IPS-NIHi7 (cell line): ENCODE data around the gene UBR4.

Source experiments
- DNase-seq: peaks from one replicate; pipeline ENCODE4 v3.0.0; 2012; ENCODE audit warnings: mixed read lengths; ENCODE audit errors: extremely low spot score

Gene UBR4

DNA sequence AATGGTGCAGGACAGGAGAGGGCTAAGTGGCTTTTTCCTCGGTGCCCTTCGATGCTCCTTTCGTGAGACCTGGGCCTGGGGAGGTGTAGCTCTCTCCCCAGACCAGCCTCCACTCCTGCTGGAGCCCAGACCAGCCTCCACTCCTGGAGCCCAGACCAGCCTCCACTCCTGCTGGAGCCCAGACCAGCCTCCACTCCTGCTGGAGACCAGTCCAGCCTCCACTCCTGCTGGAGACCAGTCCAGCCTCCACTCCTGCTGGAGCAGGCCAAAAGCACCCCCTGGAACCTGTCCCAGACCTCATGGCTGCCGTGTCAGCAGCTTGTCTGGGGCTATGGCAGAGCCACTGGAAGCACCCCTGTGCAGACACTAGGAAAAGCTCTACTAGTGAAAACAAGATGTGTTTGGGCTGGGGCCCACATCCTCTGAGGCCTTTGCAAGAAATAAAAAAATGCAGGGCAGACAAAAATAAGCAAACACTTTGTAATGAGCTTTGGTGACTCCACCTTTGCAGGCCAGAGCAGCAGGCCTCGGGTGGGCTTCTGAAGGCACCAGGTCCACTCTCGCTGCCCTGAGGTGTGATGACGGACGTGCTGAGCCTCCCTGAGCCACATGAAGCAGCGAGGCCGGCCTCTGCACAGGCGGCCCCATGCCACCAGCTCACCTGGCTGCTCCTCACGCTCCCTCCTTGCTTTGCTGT, 137.6 kb downstream of the UBR4 start:
- no peak for DNase-seq

- no peak for DNase-seq
Observed at GRCh38 chr1:19071674-19072281, 138.3 kb downstream of the UBR4 start.

DNA sequence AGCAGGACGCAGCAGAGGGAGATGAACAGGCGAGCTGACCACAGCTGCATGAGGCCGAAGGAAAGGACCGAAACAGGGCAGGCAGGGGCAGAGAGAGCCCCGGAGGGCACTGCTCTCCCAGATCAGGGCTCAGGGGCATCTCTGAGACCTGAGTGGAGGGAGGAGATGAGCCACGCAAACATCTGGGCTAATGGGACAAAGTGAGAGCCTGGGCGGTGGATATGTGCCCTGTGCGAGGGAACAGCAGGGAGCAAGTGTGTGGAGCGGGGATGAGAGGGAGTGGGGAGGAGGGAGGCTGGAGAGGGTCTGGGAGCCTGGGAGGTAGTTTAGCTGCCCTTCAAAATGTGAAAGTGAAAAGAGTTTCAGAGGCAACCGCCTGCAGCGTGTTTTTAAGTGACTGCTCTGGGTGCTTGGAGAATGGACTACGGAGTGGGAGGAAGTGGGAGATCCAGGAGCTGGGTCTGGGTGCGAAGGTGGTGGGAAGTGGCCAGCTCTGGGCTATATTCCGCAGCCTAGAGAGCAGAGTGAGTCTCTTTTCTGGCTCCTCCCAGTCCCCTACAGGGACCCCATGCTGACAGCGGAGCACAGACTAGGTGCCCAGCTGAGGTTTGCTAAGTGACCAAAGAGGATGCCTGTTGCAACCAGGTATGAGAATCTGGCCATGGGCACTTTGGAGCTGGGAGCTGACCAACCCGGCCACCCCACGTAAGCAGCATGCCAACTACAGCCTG, 139.0 kb downstream of the UBR4 start:
- no peak for DNase-seq

- DNase-seq: no peak
Observed at GRCh38 chr1:19070197-19070651, 139.8 kb downstream of the UBR4 start.

- no peak for DNase-seq
Observed at GRCh38 chr1:19068639-19069276, 141.3 kb downstream of the UBR4 start.

DNA sequence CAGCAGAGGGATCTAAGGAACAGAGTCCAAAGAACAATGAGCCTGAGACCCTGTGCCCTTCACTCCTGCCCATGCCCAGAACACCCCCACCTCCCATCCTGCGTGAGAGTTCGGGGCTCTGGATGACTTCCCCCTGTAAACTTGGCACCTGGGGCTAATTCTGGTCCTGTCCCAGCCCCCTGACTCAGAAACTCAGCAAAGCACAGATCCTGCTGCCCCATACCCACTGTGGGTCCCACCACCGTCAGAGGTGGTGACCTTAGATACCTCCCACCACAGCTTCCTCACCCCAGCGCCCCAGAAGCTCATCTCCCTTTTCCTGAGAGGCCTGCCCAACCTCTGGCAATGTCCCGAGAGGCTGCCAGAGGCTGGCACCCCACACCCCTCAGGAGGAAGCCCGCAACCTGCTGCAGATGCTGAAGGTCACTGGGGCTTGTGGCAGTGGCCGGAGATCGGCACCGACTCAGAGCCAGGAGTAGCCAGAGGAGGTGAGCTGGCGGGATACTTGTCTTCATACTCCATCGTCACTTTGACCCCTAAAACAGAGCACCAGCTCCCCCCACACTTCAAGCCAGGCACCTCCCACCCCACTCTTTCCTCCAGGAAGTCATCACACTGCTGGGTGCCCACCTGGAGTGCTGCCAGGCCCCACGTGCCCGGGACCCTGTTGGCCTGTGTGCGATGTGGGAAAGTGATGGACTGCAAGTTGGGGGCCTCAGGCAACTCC, 142.0 kb downstream of the UBR4 start:
- no peak for DNase-seq

GRCh38 chr1:19067182-19067911, 142.7 kb downstream of the UBR4 start:
- peak; percentile 55 for DNase-seq

- DNase-seq: no peak
Observed at GRCh38 chr1:19066874-19067181, 143.2 kb downstream of the UBR4 start.

DNA sequence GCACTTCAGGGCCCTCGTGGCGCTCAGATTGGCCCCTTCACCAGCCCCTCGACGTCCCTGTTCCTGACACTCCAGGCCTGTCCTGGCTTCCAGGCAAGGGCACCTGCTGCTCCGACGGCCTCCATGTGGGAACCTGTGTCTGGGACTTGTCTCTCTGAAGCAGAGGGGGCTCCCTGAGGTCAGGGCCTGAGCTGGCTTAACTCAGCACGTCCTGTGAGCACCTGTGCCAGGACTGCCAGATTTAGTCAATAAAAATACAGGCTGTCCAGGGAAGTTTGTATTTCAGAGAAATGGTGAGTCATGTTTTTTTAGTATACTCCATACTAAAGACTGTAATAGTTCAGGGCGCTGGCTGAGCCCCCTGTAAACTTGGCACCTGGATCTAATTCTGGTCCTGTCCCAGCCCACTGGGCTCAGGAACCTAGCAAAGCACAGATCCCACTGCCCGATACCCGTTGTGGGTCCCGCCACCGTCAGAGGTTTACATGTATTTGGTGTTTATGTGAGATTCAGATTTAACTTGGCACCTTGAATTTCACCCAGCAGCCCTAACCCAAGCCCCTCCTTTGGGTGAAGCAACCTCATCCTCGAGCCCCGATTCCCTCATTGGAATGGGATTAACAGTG, 143.7 kb downstream of the UBR4 start:
- no peak for DNase-seq

DNA sequence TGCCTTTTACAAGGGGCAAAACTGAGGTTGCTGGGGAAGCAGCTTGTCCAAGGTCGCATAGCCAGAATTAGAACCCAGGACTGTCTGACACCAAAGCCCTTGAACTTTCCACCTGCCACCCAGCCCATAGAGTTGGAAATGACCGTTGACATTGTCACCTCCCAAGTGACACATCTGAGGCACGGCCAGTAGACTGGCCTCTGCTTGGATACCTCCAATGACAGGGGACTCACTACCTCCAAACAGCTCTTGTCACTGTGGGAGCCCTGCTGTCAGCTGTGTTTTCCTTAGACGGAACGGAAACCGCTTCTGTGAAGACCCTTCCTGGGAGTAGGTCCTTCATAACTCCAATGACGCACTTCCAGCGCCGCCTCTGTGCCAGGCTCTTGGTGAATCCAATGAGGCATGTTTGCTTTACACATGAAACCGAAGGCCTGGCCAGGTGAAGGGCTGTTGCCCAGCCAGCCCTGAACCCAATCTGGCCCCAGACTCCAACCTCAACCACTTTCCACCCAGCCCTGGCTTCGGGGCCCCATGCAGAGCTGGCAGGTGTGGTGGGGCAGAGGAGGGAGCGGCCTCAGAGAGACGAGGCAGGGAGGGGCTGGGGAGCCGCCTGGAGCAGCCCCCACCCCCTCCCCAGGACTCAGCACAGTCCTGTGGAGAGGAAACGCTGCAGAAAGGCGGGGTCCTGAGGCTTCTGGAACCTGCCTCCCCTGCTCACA, 144.4 kb downstream of the UBR4 start:
- DNase-seq: no peak

DNA sequence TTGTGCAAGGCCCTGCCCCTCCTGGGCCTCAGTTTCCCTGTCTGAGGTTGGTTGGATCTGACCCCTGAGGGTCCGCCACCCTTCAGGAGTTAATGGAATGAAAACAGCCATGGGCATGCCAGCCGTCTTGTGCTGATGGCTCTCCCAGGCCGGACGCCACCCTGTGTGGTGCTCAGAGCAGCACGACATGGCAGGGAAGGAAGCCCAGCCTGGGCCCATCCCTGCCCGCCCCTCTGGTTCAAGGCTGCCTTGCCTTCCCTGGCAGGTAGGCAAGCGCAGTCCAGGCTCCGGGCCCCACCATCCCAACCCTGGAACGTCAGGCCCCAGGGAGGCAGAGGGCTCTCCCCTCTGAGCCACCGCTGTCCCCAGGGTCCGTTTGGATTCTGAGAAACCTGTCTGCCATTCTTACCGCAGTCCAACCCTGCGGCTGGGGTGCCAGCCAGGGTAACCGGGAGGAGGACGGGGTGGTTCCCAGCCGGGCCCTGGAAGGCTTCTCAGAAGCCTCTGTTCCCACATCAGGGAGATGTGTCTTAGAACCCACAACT, 145.1 kb downstream of the UBR4 start:
- no peak for DNase-seq

DNA sequence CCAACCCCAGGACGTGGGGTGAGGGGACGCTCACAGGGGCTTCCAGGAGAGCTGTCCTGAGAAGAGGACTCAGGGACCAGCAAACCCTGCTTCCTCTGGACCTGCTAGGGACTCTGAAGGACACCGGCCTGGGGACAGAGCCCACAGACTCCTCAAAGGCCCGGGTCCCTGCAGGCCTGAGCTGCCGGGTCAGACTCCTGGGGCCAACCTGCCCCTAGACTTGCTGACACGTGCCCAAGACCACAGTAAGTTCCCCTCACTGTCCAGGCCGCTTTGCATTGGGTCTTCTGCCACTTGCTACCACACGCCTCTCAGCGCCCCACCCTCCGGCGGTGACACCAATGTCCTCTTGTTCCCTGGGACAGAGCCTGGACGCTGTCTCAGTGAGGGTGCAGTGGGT, 146.9 kb downstream of the UBR4 start:
- no peak for DNase-seq

- no peak for DNase-seq
Observed at GRCh38 chr1:19062258-19063029, 147.6 kb downstream of the UBR4 start.

- DNase-seq: no peak
Observed at GRCh38 chr1:19061798-19062197, 148.3 kb downstream of the UBR4 start.

DNA sequence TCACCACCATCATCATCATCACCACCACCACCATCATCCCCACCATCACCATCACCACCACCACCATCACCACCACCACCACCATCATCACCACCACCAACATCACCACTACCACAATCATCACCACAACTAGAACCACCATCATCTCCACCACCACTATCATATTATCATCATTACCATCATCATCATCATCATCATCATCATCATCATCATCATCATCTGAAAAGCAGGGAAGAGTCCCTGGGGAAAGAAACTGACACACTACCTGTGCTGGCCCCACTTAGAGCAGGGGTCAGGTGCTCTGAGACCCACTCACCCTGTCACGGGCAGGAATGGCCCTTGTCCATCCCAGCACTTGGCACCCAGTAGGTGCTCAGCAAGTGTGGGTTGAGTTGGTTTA, 148.7 kb downstream of the UBR4 start:
- no peak for DNase-seq

DNA sequence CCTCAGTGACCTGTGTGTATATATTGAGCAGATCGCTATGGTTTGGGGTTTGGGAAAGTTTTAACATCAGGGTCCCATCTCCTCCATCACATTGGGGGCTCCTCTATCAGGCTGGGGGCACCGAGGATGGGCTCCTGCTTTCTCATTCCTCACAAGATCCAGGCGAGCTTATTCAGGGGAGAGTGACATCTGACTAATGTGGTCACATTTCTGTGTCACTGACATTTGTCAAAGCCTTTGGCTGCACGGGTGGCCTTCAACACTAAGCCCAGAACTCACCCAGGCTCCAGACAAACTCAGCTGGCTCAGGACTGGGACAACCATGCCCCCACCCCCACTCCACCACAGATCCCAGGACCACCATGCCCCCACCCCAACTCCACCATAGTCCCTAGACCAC, 150.3 kb downstream of the UBR4 start:
- no peak for DNase-seq

DNA sequence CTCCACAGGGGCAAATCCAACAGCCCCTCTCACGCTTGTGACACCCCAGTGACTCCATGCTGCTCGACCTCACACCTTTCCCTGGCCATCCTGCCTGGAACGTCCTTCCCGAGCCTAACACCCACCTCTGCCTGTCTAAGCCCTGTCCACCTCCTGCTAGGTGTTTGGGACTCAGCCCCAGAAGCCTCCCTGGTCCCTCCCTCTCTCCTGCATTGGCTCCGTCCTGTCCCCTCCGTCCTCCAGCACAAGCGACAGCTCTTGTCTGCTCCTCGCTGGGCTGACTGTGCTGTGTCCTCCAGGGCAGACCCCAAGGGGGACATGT, 151.6 kb downstream of the UBR4 start:
- DNase-seq: no peak

DNA sequence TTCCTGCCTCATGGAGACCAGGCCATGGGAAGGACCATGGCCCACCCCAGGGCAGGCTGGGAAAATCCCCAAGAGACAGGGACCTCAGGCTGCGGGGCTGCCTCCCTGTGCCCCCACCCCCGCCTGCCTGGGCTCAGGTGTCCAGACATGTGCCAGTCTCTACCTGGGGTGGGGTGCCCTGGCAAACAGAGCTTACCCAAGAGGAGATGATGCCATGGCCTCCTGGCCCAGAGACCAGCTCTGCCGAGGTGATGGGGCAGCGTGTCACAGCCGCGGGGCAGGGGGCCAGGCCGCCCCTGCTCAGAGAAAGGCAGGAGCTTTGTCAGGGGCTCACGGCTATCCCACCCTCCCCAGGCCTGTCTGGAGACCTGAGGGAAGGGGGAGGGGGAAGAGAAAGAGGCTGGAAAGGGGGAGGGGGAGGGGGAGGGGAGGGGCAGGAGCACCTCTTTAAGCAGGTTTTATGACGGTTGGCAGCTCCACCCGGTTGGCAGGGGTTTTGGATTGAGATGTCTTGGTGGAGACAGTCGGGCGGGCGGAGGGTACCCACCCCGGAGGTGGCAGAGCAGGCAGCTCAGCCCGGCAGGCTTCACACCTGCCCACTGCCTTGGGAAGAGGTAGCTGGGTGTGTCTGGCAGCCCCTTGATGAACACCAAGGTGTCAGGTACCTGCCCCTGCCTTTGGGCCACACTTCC, 152.1 kb downstream of the UBR4 start:
- no peak for DNase-seq
